ENCODE measurements around the gene SSRP1. TPM values are rescaled to one million over a fixed set of nuclear protein-coding genes. Genes with fewer than 3 reads are reported as not detected.
"Not testable (repeated sequence)": the region's sequence is repeated elsewhere in the genome, so short reads cannot be mapped to it uniquely, and the experiment has no call there.

SSRP1 gene
- polyA plus RNA-seq, 1 donor (not counting 4 experiments of a cell fraction or from before 2014, with no cell fraction given): 115 TPM

DNA sequence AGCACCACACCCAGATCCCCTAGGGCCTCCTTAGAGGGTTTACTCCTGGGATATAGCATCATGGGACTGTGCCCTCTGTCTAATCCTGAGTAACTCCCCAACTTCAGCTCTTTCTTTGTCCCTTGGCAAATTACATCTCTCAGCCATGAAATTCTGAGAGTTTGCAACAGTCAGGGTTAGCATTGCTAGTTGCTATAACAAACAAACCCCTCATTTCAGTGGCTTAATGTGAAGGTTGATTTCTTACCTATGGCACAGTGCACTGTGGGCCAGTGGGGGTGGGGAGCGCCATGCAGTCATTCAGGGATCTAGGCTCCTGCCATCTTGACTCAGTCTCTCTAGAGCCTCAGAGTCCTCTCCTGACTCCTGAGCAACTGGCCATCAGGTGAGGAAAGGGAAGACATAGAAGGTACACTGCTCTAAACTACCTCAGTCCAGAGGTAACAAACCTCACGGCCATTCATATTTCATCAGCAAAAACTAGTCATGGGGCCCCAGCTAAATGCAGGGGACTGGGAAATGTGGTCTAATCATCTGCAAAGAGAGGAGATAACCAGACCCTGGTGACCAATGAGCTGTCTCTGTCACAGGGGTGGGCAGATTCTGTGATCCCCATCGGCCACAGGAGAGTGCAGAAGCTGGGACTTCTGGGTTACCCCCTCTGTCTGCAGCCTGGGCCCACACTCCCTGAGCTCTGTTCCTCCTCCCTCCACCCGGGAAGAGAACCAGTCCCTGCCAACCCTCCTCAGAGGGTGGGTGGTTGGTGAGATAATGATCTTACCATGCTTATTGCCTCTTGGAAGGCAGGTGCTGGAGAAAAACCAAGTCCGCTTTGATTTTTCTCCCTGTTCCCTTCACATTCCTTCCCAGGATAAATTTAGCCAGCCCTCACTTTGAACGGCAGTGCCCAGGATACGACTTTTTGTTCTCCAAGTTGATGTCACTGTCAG, 27.7 kb upstream of the SSRP1 start:
- no peaks in the 10 kb centered on the region for H3K36me3 ChIP-seq (ENCODE audit: control insufficient read depth in 2 of 2, extremely low read depth in 1 of 2, insufficient read depth in 2 of 2, low read length in 2 of 2)
- H4K20me1 ChIP-seq (ENCODE audit: control insufficient read depth, extremely low read depth, insufficient read depth, low read length): no peaks in the 10 kb centered on the region
- FAIRE-seq: no peak
- H3K27ac ChIP-seq (ENCODE audit: control insufficient read depth, insufficient read depth, low read length): no peak overlapping the region
- no peaks in the 10 kb centered on the region for H3K9me3 ChIP-seq (ENCODE audit: control insufficient read depth, low read depth, low read length)
- H3K4me2 ChIP-seq (ENCODE audit: control insufficient read depth, extremely low read depth, insufficient read depth, low read depth, low read length): no peak overlapping the region
- no peak overlapping the region for H3K9ac ChIP-seq (ENCODE audit: control insufficient read depth, extremely low read depth, insufficient read depth, low read length)
- TF ChIP-seq, protein P1, sequence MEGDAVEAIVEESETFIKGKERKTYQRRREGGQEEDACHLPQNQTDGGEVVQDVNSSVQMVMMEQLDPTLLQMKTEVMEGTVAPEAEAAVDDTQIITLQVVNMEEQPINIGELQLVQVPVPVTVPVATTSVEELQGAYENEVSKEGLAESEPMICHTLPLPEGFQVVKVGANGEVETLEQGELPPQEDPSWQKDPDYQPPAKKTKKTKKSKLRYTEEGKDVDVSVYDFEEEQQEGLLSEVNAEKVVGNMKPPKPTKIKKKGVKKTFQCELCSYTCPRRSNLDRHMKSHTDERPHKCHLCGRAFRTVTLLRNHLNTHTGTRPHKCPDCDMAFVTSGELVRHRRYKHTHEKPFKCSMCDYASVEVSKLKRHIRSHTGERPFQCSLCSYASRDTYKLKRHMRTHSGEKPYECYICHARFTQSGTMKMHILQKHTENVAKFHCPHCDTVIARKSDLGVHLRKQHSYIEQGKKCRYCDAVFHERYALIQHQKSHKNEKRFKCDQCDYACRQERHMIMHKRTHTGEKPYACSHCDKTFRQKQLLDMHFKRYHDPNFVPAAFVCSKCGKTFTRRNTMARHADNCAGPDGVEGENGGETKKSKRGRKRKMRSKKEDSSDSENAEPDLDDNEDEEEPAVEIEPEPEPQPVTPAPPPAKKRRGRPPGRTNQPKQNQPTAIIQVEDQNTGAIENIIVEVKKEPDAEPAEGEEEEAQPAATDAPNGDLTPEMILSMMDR (optimal IDR thresholded peaks at IDR 0.05 in 1 of 3, IDR thresholded peaks at IDR 0.05 in 1 of 3, conservative IDR thresholded peaks at IDR 0.05 in 1 of 3; ENCODE audit: extremely low read depth in 1 of 3, insufficient read depth in 2 of 3, low read length in 3 of 3): no peak
- TF ChIP-seq EZH2 (IDR thresholded peaks at IDR 0.05; ENCODE audit: low read length): no peak
- H2AFZ ChIP-seq (ENCODE audit: control insufficient read depth, low read length): no peak overlapping the region
- no peak for DNase-seq (ENCODE audit: low read depth, low spot score)
- no peaks in the 10 kb centered on the region for H3K27me3 ChIP-seq (ENCODE audit: control insufficient read depth, extremely low read depth, insufficient read depth, low read length)
- H3K4me3 ChIP-seq (ENCODE audit: control insufficient read depth in 2 of 3, extremely low read depth in 1 of 3, insufficient read depth in 2 of 3, low read depth in 1 of 3, low read length in 3 of 3): no peak overlapping the region
- dilution Hi-C loops (cut with MboI; ENCODE audit: extremely low pct_ligation_motif_present, low sequenced_read_pairs): no loop called here
- peaks cover 13% of the 10 kb centered on the region for H3K4me1 ChIP-seq (ENCODE audit: control insufficient read depth, extremely low read depth, insufficient read depth, low read length)
- H3K79me2 ChIP-seq (ENCODE audit: control insufficient read depth, insufficient read depth, low read length): no peaks in the 10 kb centered on the region
- H3K9me1 ChIP-seq (ENCODE audit: control insufficient read depth, extremely low read depth, insufficient read depth, low read length): no peaks in the 10 kb centered on the region

DNA sequence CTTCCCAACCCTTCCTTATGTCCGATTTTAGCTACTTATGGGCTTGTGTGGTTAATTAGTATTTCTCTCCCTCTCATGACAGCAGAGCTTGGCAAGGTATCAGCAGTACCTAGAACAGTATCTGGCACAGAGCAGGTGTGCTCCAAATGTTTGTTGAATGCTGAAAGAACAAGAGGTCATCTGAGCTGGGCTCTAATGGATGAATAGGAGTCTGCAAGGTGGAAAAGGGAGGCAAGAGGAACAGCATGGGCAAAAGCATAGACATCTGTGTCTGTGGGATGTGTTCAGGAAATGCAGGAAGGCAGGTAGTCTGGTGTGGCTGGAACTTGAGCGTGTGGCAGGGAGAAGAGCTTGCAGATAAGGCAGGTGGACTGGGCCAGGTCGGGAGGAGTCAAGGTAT, 26.2 kb upstream of the SSRP1 start:
- H4K20me1 ChIP-seq (ENCODE audit: control insufficient read depth, extremely low read depth, insufficient read depth, low read length): no peaks in the 10 kb centered on the region
- no peaks in the 10 kb centered on the region for H3K79me2 ChIP-seq (ENCODE audit: control insufficient read depth, insufficient read depth, low read length)
- no peak overlapping the region for H2AFZ ChIP-seq (ENCODE audit: control insufficient read depth, low read length)
- H3K27ac ChIP-seq (ENCODE audit: control insufficient read depth, insufficient read depth, low read length): no peak overlapping the region
- H3K9me3 ChIP-seq (ENCODE audit: control insufficient read depth, low read depth, low read length): no peaks in the 10 kb centered on the region
- H3K9ac ChIP-seq (ENCODE audit: control insufficient read depth, extremely low read depth, insufficient read depth, low read length): no peak overlapping the region
- H3K9me1 ChIP-seq (ENCODE audit: control insufficient read depth, extremely low read depth, insufficient read depth, low read length): no peaks in the 10 kb centered on the region
- TF ChIP-seq EZH2 (IDR thresholded peaks at IDR 0.05; ENCODE audit: low read length): no peak
- TF ChIP-seq, protein P1 (optimal IDR thresholded peaks at IDR 0.05 in 1 of 3, IDR thresholded peaks at IDR 0.05 in 1 of 3, conservative IDR thresholded peaks at IDR 0.05 in 1 of 3; ENCODE audit: extremely low read depth in 1 of 3, insufficient read depth in 2 of 3, low read length in 3 of 3): no peak
- no peak for FAIRE-seq
- no peak overlapping the region for H3K4me3 ChIP-seq (ENCODE audit: control insufficient read depth in 2 of 3, extremely low read depth in 1 of 3, insufficient read depth in 2 of 3, low read depth in 1 of 3, low read length in 3 of 3)
- no peaks in the 10 kb centered on the region for H3K27me3 ChIP-seq (ENCODE audit: control insufficient read depth, extremely low read depth, insufficient read depth, low read length)
- H3K36me3 ChIP-seq (ENCODE audit: control insufficient read depth in 2 of 2, extremely low read depth in 1 of 2, insufficient read depth in 2 of 2, low read length in 2 of 2): no peaks in the 10 kb centered on the region
- DNase-seq (ENCODE audit: low read depth, low spot score): no peak
- peaks cover 15% of the 10 kb centered on the region for H3K4me1 ChIP-seq (ENCODE audit: control insufficient read depth, extremely low read depth, insufficient read depth, low read length)
- dilution Hi-C loops (cut with MboI; ENCODE audit: extremely low pct_ligation_motif_present, low sequenced_read_pairs): no loop called here
- H3K4me2 ChIP-seq (ENCODE audit: control insufficient read depth, extremely low read depth, insufficient read depth, low read depth, low read length): no peak overlapping the region

DNA sequence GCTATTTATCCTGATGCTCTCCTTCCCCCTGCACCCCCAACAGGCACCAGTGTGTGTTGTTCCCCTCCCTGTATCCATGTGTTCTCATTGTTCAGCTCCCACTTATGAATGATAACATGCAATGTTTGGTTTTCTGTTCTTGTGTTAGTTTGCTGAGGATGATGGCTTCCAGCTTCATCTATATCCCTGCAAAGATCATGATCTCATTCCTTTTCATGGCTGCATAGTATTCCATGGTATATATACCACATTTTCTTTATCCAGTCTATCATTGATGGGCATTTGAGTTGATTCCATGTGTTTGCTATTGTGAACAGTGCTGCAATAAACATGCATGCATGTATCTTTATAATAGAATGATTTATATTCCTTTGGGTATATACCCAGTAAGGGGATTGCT, 25.7 kb upstream of the SSRP1 start:
- H3K9ac ChIP-seq (ENCODE audit: control insufficient read depth, extremely low read depth, insufficient read depth, low read length); DNase-seq (ENCODE audit: low read depth, low spot score); H3K4me2 ChIP-seq (ENCODE audit: control insufficient read depth, extremely low read depth, insufficient read depth, low read depth, low read length); H3K27ac ChIP-seq (ENCODE audit: control insufficient read depth, insufficient read depth, low read length); H3K36me3 ChIP-seq (ENCODE audit: control insufficient read depth in 2 of 2, extremely low read depth in 1 of 2, insufficient read depth in 2 of 2, low read length in 2 of 2); dilution Hi-C loops (cut with MboI; ENCODE audit: extremely low pct_ligation_motif_present, low sequenced_read_pairs); H3K9me3 ChIP-seq (ENCODE audit: control insufficient read depth, low read depth, low read length); H2AFZ ChIP-seq (ENCODE audit: control insufficient read depth, low read length); H3K4me3 ChIP-seq (ENCODE audit: control insufficient read depth in 2 of 3, extremely low read depth in 1 of 3, insufficient read depth in 2 of 3, low read depth in 1 of 3, low read length in 3 of 3); H3K79me2 ChIP-seq (ENCODE audit: control insufficient read depth, insufficient read depth, low read length); H4K20me1 ChIP-seq (ENCODE audit: control insufficient read depth, extremely low read depth, insufficient read depth, low read length); H3K9me1 ChIP-seq (ENCODE audit: control insufficient read depth, extremely low read depth, insufficient read depth, low read length); FAIRE-seq; H3K27me3 ChIP-seq (ENCODE audit: control insufficient read depth, extremely low read depth, insufficient read depth, low read length): not testable (repeated sequence)
- H3K4me1 ChIP-seq (ENCODE audit: control insufficient read depth, extremely low read depth, insufficient read depth, low read length): peaks cover 17% of the 10 kb centered on the region

All from keratinocyte (primary cell).